Glomerular endothelial cell (primary cell): ENCODE measurements around the gene ACADVL. TPM values are rescaled to one million over a fixed set of nuclear protein-coding genes. Genes with fewer than 3 reads are reported as not detected.

Source experiments
- total RNA-seq: library from RNA; depleted of rRNA; stranded (reverse); fragments of >200 nt; gene quantifications from 2 replicates; pipeline ENCODE4 v1.2.3, GENCODE V29; 2015

The ACADVL gene
- total RNA-seq, 1 donor from 2014 or later, result 369 TPM

Other genes starting within 250 kb of the ACADVL start
- not detected in 2 replicates for gene ALOX12, start 223.9 kb upstream of the ACADVL start, total RNA-seq
- 459 and 493 TPM in 2 replicates for gene RNASEK, start 207.3 kb upstream of the ACADVL start, total RNA-seq
- gene BCL6B, start 196.9 kb upstream of the ACADVL start, total RNA-seq, result 120 and 180 TPM in 2 replicates
- 6.6 and 7.9 TPM in 2 replicates for gene SLC16A13, start 183.9 kb upstream of the ACADVL start, total RNA-seq
- gene SLC16A11, start 175.8 kb upstream of the ACADVL start, total RNA-seq, result 0.12 and 0.44 TPM in 2 replicates
- not detected in 2 replicates for gene CLEC10A, start 139.7 kb upstream of the ACADVL start, total RNA-seq
- not detected in 2 replicates for gene ASGR2, start 105.1 kb upstream of the ACADVL start, total RNA-seq
- 2.6 and 5.4 TPM in 2 replicates for gene ASGR1, start 40.6 kb upstream of the ACADVL start, total RNA-seq
- 10.8 and 22.3 TPM in 2 replicates for gene DLG4, start 102 bp upstream of the ACADVL start, total RNA-seq
- 36.9 and 41.6 TPM in 2 replicates for gene DVL2, start 14.6 kb downstream of the ACADVL start, total RNA-seq
- 42.9 and 53.0 TPM in 2 replicates for gene PHF23, start 19.5 kb downstream of the ACADVL start, total RNA-seq
- 548 and 565 TPM in 2 replicates for gene GABARAP, start 22.5 kb downstream of the ACADVL start, total RNA-seq
- gene CTDNEP1, start 31.8 kb downstream of the ACADVL start, total RNA-seq, result 55.4 and 73.5 TPM in 2 replicates
- 27.5 and 27.7 TPM in 2 replicates for gene ELP5, start 32.3 kb downstream of the ACADVL start, total RNA-seq
- gene CLDN7, start 42.5 kb downstream of the ACADVL start, total RNA-seq, result 1.9 and 2.1 TPM in 2 replicates
- gene SLC2A4, start 61.8 kb downstream of the ACADVL start, total RNA-seq, result not detected in 2 replicates
- not detected in 2 replicates for gene YBX2, start 74.7 kb downstream of the ACADVL start, total RNA-seq
- 432 and 433 TPM in 2 replicates for gene EIF5A, start 87.7 kb downstream of the ACADVL start, total RNA-seq
- 48.2 and 64.6 TPM in 2 replicates for gene GPS2, start 95.4 kb downstream of the ACADVL start, total RNA-seq
- 15.5 and 16.4 TPM in 2 replicates for gene NEURL4, start 109.4 kb downstream of the ACADVL start, total RNA-seq
- gene ACAP1, start 116.6 kb downstream of the ACADVL start, total RNA-seq, result 53.1 TPM in 1 of 2 replicates, not detected in the other
- 7.1 and 8.5 TPM in 2 replicates for gene KCTD11, start 132.2 kb downstream of the ACADVL start, total RNA-seq
- gene TMEM95, start 135.2 kb downstream of the ACADVL start, total RNA-seq, result not detected in 2 replicates
- 0.19 and 0.23 TPM in 2 replicates for gene TNK1, start 161.2 kb downstream of the ACADVL start, total RNA-seq
- gene PLSCR3, start 174.6 kb downstream of the ACADVL start, total RNA-seq, result 74.1 and 82.8 TPM in 2 replicates
- gene TMEM256, start 184.2 kb downstream of the ACADVL start, total RNA-seq, result 56.7 and 73.7 TPM in 2 replicates
- gene NLGN2, start 187.9 kb downstream of the ACADVL start, total RNA-seq, result 15.7 and 21.7 TPM in 2 replicates
- gene SPEM1, start 200.4 kb downstream of the ACADVL start, total RNA-seq, result not detected in 2 replicates
- gene SPEM2, start 205.7 kb downstream of the ACADVL start, total RNA-seq, result not detected in 2 replicates
- gene SPEM3, start 208.9 kb downstream of the ACADVL start, total RNA-seq, result not detected in 2 replicates
- 11.6 and 15.4 TPM in 2 replicates for gene TMEM102, start 215.5 kb downstream of the ACADVL start, total RNA-seq
- 0.44 and 0.88 TPM in 2 replicates for gene FGF11, start 219.6 kb downstream of the ACADVL start, total RNA-seq
- 5.7 and 9.6 TPM in 2 replicates for gene CHRNB1, start 225.1 kb downstream of the ACADVL start, total RNA-seq